Panc1 (cell line): Measurements from ENCODE around the gene CYS1.

Experiments used
- POLR2AphosphoS5 ChIP-seq: IDR thresholded peaks from 2 replicates; pipeline ENCODE4 v1.6.1; 2012; ENCODE audit warnings: mild to moderate bottlenecking, low read depth, low read length, moderate library complexity
- SIN3A ChIP-seq: IDR thresholded peaks from 2 replicates; pipeline ENCODE4 v1.6.1; 2012; ENCODE audit warnings: low read depth, mild to moderate bottlenecking, low read length, moderate library complexity, borderline replicate concordance; ENCODE audit not compliant: insufficient read depth
- TCF7L2 ChIP-seq: IDR thresholded peaks from 2 replicates; pipeline ENCODE4 v1.6.1; 2011; ENCODE audit warnings: mild to moderate bottlenecking, low read depth, low read length, inconsistent platforms
- TF ChIP-seq, protein P1 (sequence below): fragments of 450-650 bp; IDR thresholded peaks from 2 replicates; pipeline ENCODE4 v1.5.1; 2017; ENCODE audit warnings: mild to moderate bottlenecking
- TF ChIP-seq, protein P2 (sequence below), 2 experiments: IDR thresholded peaks; 2 replicates each; pipeline ENCODE4 v1.6.1; 2011 to 2012; ENCODE audit warnings: low read depth in 2 of 2, control low read depth in 1 of 2, low read length in 1 of 2, mild to moderate bottlenecking in 1 of 2, moderate library complexity in 1 of 2; ENCODE audit not compliant: insufficient read depth in 1 of 2

DNA sequence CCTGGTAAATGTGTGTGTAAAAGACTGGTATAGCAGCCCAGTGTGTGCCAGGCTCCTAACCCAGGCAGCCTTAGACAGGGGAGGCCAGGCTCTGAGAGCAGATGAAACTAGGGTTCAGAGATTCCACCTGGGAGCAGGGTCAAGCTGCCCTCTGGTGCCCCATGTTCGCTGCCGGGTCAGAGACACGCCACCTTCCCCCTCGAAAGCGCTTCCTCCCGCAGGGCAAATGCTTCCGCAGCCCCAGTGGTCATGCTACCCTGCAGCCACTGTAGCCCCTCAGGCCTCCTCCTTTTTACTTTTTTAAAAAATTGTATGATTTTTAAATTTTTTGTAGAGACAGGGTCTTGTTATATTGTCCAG lies 47.5 kb downstream of the CYS1 start:
- TF ChIP-seq, protein P1, sequence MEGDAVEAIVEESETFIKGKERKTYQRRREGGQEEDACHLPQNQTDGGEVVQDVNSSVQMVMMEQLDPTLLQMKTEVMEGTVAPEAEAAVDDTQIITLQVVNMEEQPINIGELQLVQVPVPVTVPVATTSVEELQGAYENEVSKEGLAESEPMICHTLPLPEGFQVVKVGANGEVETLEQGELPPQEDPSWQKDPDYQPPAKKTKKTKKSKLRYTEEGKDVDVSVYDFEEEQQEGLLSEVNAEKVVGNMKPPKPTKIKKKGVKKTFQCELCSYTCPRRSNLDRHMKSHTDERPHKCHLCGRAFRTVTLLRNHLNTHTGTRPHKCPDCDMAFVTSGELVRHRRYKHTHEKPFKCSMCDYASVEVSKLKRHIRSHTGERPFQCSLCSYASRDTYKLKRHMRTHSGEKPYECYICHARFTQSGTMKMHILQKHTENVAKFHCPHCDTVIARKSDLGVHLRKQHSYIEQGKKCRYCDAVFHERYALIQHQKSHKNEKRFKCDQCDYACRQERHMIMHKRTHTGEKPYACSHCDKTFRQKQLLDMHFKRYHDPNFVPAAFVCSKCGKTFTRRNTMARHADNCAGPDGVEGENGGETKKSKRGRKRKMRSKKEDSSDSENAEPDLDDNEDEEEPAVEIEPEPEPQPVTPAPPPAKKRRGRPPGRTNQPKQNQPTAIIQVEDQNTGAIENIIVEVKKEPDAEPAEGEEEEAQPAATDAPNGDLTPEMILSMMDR = no peak
- TF ChIP-seq TCF7L2 (no peak), POLR2AphosphoS5 (no peak), SIN3A (no peak)
- TF ChIP-seq, protein P2, sequence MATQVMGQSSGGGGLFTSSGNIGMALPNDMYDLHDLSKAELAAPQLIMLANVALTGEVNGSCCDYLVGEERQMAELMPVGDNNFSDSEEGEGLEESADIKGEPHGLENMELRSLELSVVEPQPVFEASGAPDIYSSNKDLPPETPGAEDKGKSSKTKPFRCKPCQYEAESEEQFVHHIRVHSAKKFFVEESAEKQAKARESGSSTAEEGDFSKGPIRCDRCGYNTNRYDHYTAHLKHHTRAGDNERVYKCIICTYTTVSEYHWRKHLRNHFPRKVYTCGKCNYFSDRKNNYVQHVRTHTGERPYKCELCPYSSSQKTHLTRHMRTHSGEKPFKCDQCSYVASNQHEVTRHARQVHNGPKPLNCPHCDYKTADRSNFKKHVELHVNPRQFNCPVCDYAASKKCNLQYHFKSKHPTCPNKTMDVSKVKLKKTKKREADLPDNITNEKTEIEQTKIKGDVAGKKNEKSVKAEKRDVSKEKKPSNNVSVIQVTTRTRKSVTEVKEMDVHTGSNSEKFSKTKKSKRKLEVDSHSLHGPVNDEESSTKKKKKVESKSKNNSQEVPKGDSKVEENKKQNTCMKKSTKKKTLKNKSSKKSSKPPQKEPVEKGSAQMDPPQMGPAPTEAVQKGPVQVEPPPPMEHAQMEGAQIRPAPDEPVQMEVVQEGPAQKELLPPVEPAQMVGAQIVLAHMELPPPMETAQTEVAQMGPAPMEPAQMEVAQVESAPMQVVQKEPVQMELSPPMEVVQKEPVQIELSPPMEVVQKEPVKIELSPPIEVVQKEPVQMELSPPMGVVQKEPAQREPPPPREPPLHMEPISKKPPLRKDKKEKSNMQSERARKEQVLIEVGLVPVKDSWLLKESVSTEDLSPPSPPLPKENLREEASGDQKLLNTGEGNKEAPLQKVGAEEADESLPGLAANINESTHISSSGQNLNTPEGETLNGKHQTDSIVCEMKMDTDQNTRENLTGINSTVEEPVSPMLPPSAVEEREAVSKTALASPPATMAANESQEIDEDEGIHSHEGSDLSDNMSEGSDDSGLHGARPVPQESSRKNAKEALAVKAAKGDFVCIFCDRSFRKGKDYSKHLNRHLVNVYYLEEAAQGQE (IDR thresholded peaks at IDR 0.05; ENCODE audit: insufficient read depth in 1 of 2, low read depth in 2 of 2, low read length in 1 of 2) = no peak
